Umbilical cord (tissue), 2 donors: ENCODE data around the gene COL11A2. TPM values are rescaled to one million over a fixed set of nuclear protein-coding genes. Genes with fewer than 3 reads are reported as not detected.

ENCODE experiments used
- DNase-seq: peaks from one replicate; pipeline ENCODE4 v3.0.0-alpha.2; 2015; ENCODE audit warnings: low spot score
- total RNA-seq: library from RNA; depleted of rRNA; stranded (reverse); fragments of >200 nt; gene quantifications from one replicate; pipeline ENCODE4 v1.2.3, GENCODE V29; 2014; ENCODE audit warnings: low replicate concordance; ENCODE audit not compliant: insufficient read depth

COL11A2 gene
- total RNA-seq, 1 donor from 2014 or later: 0.72 TPM

GRCh38 chr6:33206864-33207551 lies 14.7 kb upstream of the COL11A2 start:
- no peak for DNase-seq

- DNase-seq: no peak
Observed at GRCh38 chr6:33206027-33206863, 14.0 kb upstream of the COL11A2 start.

DNA sequence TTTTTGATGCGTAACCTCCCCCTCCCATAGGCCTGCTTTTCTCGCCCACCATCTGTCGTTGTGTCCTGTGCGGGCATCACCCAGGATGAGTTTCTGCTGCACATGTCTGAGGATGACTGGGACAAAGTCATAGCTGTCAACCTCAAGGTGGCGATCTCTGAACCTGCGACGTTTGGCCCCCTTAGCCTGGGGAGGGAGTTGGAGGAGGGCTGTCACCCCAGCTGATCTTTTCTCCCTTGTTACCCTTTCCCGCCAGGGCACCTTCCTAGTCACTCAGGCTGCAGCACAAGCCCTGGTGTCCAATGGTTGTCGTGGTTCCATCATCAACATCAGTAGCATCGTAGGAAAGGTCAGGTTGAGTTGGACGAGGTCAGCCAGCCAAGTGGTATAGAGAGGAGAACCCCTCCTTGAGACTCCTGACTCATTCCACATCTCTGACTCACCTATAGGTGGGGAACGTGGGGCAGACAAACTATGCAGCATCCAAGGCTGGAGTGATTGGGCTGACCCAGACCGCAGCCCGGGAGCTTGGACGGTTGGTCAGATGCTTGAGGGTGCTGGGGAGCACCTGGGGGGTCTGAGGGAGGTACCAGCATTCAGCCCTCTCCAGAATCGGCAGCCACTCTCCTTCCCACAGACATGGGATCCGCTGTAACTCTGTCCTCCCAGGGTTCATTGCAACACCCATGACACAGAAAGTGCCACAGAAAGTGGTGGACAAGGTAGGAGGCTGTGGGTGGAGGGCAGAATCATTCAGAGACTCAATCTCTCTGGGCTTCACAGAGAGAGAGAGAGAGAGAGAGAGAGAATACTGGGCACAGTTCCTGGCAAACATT lies 13.1 kb upstream of the COL11A2 start:
- no peak for DNase-seq

DNA sequence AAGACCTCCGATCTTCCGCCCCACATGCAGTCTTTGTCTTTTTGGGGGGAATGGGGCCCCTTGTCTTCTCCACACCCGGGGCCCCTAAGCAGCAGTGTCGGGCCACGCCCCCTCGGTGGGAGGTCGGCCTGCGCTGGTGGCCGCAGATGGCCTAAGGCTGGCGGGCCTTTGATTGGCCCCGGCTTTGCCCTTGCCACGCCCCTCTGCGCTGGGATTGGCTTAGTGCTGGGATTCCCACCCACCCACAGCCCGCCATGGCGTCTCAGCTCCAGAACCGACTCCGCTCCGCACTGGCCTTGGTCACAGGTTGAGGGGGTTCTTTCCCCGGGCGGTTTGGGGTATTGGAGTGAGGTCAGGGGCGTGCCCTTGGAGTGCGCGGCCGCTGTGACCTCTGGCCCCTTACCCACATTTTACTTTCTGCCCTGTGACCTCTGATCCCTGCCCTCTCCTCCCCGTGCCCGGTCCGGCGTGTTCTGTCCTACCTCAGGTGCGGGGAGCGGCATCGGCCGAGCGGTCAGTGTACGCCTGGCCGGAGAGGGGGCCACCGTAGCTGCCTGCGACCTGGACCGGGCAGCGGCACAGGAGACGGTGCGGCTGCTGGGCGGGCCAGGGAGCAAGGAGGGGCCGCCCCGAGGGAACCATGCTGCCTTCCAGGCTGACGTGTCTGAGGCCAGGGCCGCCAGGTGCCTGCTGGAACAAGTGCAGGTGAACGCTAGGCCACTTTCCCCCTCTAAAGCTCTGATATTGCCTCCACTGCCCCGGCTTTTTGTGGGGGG lies 12.3 kb upstream of the COL11A2 start, which contains the start of gene HSD17B8:
Gene HSD17B8, plus strand, starts transcription at position 241 of the 776 bp plus-strand sequence. Its CDS starts 14 bp downstream, at position 255.
- peak; percentile 93 for DNase-seq

DNA sequence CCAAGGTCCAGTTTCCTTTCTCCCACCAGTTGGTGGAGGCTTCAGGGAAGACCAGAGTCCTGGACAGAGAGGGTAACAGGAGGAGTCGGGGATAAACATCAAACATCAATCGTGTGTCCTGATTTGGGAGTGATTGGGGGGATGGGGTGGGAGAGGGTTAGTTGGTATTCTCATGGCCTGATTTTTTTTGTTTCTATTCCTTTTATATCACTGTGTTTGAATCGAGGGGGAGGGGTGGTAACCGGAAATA lies 11.8 kb upstream of the COL11A2 start:
- no peak for DNase-seq

DNA sequence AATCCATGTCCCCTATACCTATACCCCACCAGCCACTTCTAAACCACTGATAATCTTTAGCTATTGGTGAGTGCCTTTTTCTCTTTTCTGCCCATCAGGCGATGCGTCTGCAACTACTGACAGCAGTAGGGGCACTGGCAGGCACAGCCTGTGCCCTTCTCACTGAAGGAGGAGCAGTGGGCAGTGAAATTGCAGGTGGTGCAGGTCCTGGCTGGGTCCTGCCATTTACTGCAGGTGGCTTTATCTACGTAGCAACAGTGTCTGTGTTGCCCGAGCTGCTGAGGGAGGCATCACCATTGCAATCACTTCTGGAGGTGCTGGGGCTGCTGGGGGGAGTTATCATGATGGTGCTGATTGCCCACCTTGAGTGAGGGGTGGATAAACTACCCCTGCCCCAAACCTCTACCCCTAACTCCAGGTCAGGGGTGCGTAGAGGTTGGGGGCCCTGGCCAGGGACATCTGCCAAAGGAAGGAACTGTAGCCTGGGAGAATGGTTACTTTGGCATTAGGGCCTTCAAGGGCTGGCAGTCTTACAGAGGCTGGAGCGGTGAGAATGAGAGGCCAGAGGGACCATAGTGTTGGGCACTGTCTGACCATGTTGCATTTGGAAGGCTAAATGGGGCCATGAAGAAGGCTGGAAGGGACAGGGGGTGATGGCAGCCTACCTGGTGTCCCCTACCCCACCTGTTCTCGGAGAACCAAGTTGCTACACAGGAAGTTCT lies 11.3 kb upstream of the COL11A2 start:
- no peak for DNase-seq

GRCh38 chr6:33202799-33203198 lies 10.5 kb upstream of the COL11A2 start:
- DNase-seq: no peak

DNA sequence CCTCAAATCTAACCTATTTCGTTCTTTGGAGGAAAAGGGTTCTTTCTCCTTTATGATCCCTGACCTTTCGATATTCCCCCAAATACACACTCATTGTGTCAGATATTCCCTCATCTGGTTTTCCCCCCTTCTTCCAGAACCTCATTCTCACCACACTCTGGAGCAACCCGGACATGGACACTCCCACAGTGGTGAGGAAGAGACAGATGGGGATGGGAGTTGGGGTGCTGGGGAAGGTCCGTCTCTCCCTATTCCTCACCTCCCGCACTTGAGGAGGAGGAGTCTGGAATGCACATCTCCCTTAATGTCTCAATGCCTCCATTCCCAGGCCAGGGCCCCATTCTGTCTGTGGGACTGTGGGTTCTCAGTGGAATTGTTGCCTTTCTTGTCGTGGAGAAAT lies 9.7 kb upstream of the COL11A2 start:
- no peak for DNase-seq

DNA sequence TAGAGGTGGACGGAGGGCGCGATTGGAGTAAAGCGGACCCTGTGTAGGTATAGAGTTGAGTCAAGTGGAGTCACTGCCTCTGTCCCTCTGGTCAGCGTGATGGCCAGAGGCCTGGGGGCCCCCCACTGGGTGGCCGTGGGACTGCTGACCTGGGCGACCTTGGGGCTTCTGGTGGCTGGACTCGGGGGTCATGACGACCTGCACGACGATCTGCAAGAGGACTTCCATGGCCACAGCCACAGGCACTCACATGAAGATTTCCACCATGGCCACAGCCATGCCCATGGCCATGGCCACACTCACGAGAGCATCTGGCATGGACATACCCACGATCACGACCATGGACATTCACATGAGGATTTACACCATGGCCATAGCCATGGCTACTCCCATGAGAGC lies 8.9 kb upstream of the COL11A2 start:
- no peak for DNase-seq

GRCh38 chr6:33200219-33201146 lies 8.2 kb upstream of the COL11A2 start, which contains the start of the genes RXRB and SLC39A7:
Gene RXRB, minus strand, starts transcription at chr6:33200665. Its CDS starts 189 bp downstream, at chr6:33200476.
Gene SLC39A7, plus strand, starts transcription at chr6:33200867. Its CDS starts 379 bp downstream, at chr6:33201246.
- peak; percentile 100 for DNase-seq

DNA sequence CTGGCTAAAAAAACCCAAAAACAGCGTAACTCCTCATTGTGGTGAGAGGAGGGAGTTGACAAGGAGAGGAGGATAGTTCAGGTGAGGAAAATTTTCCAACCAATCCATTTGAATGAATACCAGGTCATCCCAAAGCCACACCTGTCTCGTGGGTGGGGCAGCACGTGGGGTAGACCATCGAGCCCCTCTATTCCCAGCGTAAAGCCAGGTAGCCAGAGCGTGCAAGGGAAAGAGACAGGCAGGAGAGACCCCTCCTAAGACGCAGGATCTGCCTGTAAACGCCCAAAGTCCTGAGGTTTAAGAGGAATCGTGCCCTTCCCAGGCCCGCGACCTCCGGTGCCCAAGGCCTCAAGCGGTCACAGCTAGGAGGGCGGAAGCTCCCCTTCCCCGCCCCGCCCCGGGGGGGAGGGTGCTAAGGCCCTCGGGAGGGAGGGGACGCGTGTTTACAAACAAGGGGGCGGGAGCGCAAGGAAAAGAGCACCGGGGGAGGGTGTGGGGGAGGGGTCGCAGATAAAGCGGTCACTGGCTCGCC lies 7.5 kb upstream of the COL11A2 start:
- DNase-seq: peak; percentile 75

DNA sequence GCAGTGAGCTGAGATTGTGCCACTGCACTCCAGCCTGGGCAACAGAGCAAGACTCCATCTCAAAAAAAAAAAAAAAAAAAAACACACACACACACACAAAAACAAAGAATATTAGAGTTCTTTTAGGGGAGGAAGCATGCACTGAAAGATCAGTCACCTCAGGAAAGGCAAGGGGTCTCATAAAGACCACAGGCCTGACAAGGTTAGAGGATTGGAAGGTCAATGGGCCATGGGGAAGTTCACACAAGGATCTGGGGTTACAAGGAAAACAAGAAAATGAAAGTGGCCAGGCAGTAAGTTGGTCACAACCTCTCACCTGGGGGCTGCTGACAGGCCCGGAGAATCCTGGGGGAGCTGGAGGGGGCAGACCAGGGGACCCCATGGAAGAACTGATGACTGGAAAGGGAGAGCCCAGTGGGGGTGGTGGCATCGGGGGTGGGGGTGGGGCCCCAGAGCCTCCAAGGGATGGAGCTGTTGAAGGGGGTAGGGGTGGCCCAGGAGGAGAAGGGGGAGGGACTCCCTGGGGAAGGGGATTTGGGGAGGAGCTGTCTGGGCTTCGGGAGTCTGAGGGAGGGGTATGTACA lies 6.7 kb upstream of the COL11A2 start:
- no peak for DNase-seq

GRCh38 chr6:33198159-33198852 lies 6.0 kb upstream of the COL11A2 start:
- DNase-seq: no peak

DNA sequence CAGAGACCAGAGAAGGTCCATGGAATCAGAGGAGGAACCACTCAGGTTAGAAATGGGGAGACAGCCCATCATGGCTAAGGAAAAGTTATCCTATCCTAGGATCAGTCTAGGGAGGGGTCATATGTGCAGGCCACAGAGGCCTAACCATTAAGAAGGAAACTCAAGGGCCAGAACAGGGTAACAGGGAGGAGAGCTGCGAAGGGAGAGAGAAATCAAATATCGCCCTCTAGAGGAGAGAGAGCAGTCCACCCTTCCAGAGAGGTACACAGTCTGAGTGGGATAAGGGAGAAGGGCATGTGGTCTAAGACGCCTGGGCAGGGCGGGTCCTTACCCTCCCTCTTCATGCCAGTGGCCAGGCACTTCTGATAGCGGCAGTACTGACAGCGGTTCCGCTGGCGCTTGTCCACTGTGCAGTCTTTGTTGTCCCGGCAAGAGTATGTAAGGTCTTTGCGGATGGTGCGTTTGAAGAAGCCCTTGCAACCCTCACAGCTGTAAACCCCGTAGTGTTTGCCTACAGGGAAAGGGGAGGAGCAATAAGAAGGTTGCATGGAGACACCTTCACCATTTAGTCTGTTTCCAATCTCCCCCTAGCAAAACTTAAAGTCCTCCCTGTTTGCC lies 5.3 kb upstream of the COL11A2 start:
- DNase-seq: peak; percentile 66

DNA sequence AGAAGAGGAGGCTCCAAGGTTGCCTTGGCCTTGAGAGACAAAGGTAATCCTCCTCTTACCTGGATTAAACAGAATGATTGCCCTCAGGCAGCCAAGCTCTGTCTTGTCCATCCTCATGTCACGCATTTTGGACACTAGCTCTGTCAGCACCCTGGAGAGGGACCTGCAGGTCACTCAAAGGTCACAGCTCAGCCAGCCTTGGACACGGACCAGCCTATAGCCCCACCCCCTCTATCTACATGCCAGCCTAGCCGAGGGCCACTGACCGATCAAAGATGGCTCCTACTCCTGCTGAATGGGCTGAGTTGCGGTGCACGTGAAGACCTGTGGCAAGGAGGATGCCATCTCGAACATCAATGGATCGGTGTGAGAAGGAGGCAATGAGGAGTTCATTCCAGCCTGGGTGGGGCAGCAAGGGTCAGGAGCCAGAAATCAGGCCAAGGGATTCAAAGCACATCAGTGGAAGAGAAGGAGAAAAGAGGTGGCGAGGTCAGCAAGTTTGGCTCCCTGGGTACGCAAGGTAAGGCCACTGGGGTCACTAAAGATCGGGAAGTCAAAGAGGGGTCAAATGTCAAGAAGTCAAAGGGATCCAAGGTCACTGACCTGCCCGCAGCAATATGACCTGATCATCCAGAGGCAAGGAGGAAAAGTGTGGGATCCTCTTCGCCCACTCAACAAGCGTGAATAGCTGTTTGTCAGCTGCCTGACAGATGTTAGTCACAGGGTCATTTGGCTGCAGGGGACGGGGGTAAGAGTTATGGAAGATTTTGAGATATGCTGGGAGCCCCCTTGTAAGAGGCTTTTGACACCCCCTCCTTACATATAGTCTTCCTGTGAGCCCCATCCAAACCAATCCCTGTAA lies 3.3 kb upstream of the COL11A2 start:
- no peak for DNase-seq

- no peak for DNase-seq
Observed at GRCh38 chr6:33194431-33194979, 2.2 kb upstream of the COL11A2 start.
